Measurements from ENCODE around the gene CERK. TPM values are rescaled to one million over a fixed set of nuclear protein-coding genes. Genes with fewer than 3 reads are reported as not detected.

The CERK gene
- total and polyA plus RNA-seq, 9 of the 15 experiments (the other 6 are each of a cell fraction or from before 2014, with no cell fraction given) = 1.1 to 14.9 (median 8.7) TPM

GRCh38 chr22:46774253-46774979, 36.4 kb upstream of the CERK start (continued):
- TF ChIP-seq ZNF408 (CRISPR knock-in tag; IDR thresholded peaks at IDR 0.05; ENCODE audit: low read depth) (no peak), DIDO1 (tag; IDR thresholded peaks at IDR 0.05; ENCODE audit: low read depth) (no peak), E2F5 (CRISPR knock-in tag; IDR thresholded peaks at IDR 0.05) (no peak), ZNF639 (CRISPR knock-in tag; conservative IDR thresholded peaks at IDR 0.05 in 1 of 2, IDR thresholded peaks at IDR 0.05 in 1 of 2) (no peak), HMGXB4 (CRISPR knock-in tag; IDR thresholded peaks at IDR 0.05) (no peak), ZNF217 (CRISPR knock-in tag; IDR thresholded peaks at IDR 0.05) (no peak)
